Right ventricle myocardium inferior (tissue), 1 donor: ENCODE data around the gene FBXL4. TPM values are rescaled to one million over a fixed set of nuclear protein-coding genes. Genes with fewer than 3 reads are reported as not detected.

Source experiments
- ATAC-seq: fragments of 200-7000 bp; cut with Tn5 transposase; one replicate; pipeline ENCODE4 v1.9.1; 2020; ENCODE audit warnings: mild to moderate bottlenecking, moderate library complexity
- DNase-seq: peaks from one replicate; pipeline ENCODE4 v3.0.0; 2021; ENCODE audit errors: missing footprints
- intact Hi-C: fragments of 100-400 bp; cut with DNase I; formaldehyde crosslinking; loops from one replicate; pipeline ENCODE4 v1.11.0; 2022
- total RNA-seq: library from RNA; stranded (reverse); fragmentation: NEBNext Ultra II Directional; extraction: Animal tissue kit (Norgen Biotek cat#: 25700); gene quantifications from one replicate; pipeline ENCODE4 v1.2.1, GENCODE V29; 2021
- donor health status: DM: no; HTN: yes; CAD: no; lungs with severe emphysema.

Gene FBXL4
- total RNA-seq, 1 donor from 2014 or later, result 18.0 TPM

GRCh38 chr6:98833307-98834059 is 114.3 kb downstream of the FBXL4 start:
- intact Hi-C loops, result no loop called here
- peak; percentile 64 for ATAC-seq
- no peak for DNase-seq

GRCh38 chr6:98833057-98833306 is 114.8 kb downstream of the FBXL4 start:
- DNase-seq, result no peak

GRCh38 chr6:98832284-98833056 is 115.3 kb downstream of the FBXL4 start:
- intact Hi-C loops, result no loop called here
- no peak for DNase-seq

More at GRCh38 chr6:98833057-98833306, 114.8 kb downstream of the FBXL4 start:
- intact Hi-C loops, result no loop called here
- ATAC-seq, result no peak

GRCh38 chr6:98831959-98832283 is 115.8 kb downstream of the FBXL4 start:
- ATAC-seq (no peak), DNase-seq (no peak)
- intact Hi-C loops, result no loop called here

More at GRCh38 chr6:98832284-98833056, 115.3 kb downstream of the FBXL4 start:
- ATAC-seq, result no peak

GRCh38 chr6:98831057-98831958 is 116.4 kb downstream of the FBXL4 start:
- DNase-seq, result no peak
- intact Hi-C loops, result no loop called here
- no peak for ATAC-seq

- DNase-seq, result no peak
- no peak for ATAC-seq
- intact Hi-C loops, result no loop called here
Measured at GRCh38 chr6:98830146-98830545, 117.6 kb downstream of the FBXL4 start.

GRCh38 chr6:98828941-98829411 is 118.8 kb downstream of the FBXL4 start:
- intact Hi-C loops, result no loop called here
- ATAC-seq (no peak), DNase-seq (no peak)

- ATAC-seq (no peak), DNase-seq (no peak)
- intact Hi-C loops, result no loop called here
Measured at GRCh38 chr6:98828211-98828788, 119.4 kb downstream of the FBXL4 start.

- ATAC-seq, result no peak
- intact Hi-C loops, result no loop called here
- no peak for DNase-seq
Measured at GRCh38 chr6:98827295-98828159, 120.2 kb downstream of the FBXL4 start.

- no peak for ATAC-seq
- intact Hi-C loops, result no loop called here
- DNase-seq, result no peak
Measured at GRCh38 chr6:98825600-98826230, 122.0 kb downstream of the FBXL4 start.

GRCh38 chr6:98824902-98825599 is 122.7 kb downstream of the FBXL4 start:
- intact Hi-C loops, result no loop called here
- ATAC-seq, result no peak
- no peak for DNase-seq

GRCh38 chr6:98824162-98824901 is 123.4 kb downstream of the FBXL4 start:
- ATAC-seq (no peak), DNase-seq (no peak)
- intact Hi-C loops, result no loop called here

- intact Hi-C loops, result no loop called here
- DNase-seq (no peak), ATAC-seq (no peak)
Measured at GRCh38 chr6:98823428-98824161, 124.2 kb downstream of the FBXL4 start.

- DNase-seq, result no peak
- intact Hi-C loops, result no loop called here
- ATAC-seq, result no peak
Measured at GRCh38 chr6:98821756-98822405, 125.9 kb downstream of the FBXL4 start.
